Upper lobe of right lung (tissue), 1 donor: ENCODE results near the gene DPP9. TPM values are rescaled to one million over a fixed set of nuclear protein-coding genes. Genes with fewer than 3 reads are reported as not detected.
"Not testable (repeated sequence)": the region's sequence is repeated elsewhere in the genome, so short reads cannot be mapped to it uniquely, and the experiment has no call there.

Experiments used
- ATAC-seq: fragments of 200-7000 bp; cut with Tn5 transposase; one replicate; pipeline ENCODE4 v1.9.1; 2020; ENCODE audit warnings: mild to moderate bottlenecking, moderate library complexity
- DNase-seq: peaks from one replicate; pipeline ENCODE4 v3.0.0-alpha.2; 2020
- H3K27ac ChIP-seq: fragments of 200-600 bp; one replicate; pipeline ENCODE4 v1.8.0; 2022
- H3K27me3 ChIP-seq: fragments of 200-600 bp; one replicate; pipeline ENCODE4 v1.8.0; 2022; ENCODE audit warnings: mild to moderate bottlenecking
- H3K36me3 ChIP-seq: fragments of 200-600 bp; one replicate; pipeline ENCODE4 v1.8.0; 2022
- H3K4me1 ChIP-seq: fragments of 200-600 bp; one replicate; pipeline ENCODE4 v1.8.0; 2022
- H3K4me3 ChIP-seq: fragments of 200-600 bp; one replicate; pipeline ENCODE4 v1.8.0; 2022; ENCODE audit warnings: mild to moderate bottlenecking
- H3K9me3 ChIP-seq: fragments of 200-600 bp; one replicate; pipeline ENCODE4 v1.8.0; 2022
- intact Hi-C: fragments of 100-400 bp; cut with DNase I; formaldehyde crosslinking; loops from one replicate; pipeline ENCODE4 v1.11.0; 2022
- total RNA-seq: library from RNA; stranded (reverse); fragmentation: NEBNext Ultra II Directional; extraction: Animal tissue kit (Norgen Biotek cat#: 25700); gene quantifications from one replicate; pipeline ENCODE4 v1.2.1, GENCODE V29; 2021
- TF ChIP-seq, protein P1 (sequence below): fragments of 200-600 bp; IDR thresholded peaks from one replicate; pipeline ENCODE4 v1.8.0; 2022; ENCODE audit warnings: antibody characterized with exemption
- donor health status: DM: no; HTN: yes; CAD: no; lungs with severe emphysema.

Gene DPP9
- total RNA-seq, 1 donor from 2014 or later = 75.8 TPM

DNA sequence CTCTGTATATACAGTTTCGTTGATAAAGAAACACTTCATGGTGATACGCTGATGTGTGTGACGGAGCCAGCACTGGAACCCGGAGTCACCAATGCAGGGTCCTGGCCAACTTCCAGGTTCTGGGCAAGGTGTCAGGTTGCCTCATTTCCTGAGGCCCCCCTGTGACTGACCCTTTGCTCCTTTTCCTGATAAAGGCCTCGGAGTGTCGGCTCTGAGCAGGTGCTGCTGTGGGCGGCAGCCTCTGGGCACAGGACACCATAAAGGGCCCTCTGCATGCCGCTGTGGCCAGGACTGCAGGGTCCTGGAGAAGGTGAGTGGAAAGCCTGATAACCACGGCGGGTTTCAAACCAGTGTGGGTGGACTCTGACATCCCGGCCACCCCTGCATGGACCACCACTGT, 36.2 kb downstream of the DPP9 start:
- Histone ChIP-seq H3K27ac (no peak overlapping the region), H3K27me3 (no peaks in the 10 kb centered on the region), H3K4me1 (no peaks in the 10 kb centered on the region), H3K9me3 (no peaks in the 10 kb centered on the region), H3K4me3 (no peak overlapping the region), H3K36me3 (peaks cover 93% of the 10 kb centered on the region)
- ATAC-seq (no peak), DNase-seq (no peak)
- intact Hi-C loops = no loop called here
- TF ChIP-seq, protein P1, sequence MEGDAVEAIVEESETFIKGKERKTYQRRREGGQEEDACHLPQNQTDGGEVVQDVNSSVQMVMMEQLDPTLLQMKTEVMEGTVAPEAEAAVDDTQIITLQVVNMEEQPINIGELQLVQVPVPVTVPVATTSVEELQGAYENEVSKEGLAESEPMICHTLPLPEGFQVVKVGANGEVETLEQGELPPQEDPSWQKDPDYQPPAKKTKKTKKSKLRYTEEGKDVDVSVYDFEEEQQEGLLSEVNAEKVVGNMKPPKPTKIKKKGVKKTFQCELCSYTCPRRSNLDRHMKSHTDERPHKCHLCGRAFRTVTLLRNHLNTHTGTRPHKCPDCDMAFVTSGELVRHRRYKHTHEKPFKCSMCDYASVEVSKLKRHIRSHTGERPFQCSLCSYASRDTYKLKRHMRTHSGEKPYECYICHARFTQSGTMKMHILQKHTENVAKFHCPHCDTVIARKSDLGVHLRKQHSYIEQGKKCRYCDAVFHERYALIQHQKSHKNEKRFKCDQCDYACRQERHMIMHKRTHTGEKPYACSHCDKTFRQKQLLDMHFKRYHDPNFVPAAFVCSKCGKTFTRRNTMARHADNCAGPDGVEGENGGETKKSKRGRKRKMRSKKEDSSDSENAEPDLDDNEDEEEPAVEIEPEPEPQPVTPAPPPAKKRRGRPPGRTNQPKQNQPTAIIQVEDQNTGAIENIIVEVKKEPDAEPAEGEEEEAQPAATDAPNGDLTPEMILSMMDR = no peak

DNA sequence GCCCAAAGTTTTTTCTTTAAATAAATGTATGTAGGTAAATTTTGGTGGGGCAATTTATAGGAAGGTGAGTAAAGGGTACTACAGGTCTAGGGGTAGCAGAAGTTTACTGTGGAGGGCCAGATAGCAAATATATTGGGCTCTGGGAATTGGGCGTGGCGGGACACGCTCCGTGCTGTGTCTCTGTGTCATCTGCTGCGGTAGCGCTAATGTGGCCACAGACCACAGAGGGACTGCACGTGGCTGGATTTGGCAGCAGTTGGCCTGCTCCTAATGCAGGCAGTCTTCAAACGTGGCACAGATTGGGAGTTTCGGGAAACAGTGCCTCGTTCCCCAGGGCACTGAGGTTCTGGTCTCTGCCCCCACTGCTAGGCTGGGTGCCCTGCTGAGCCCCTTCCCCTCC, 36.9 kb downstream of the DPP9 start:
- Histone ChIP-seq H3K4me3 (no peak overlapping the region), H3K9me3 (no peaks in the 10 kb centered on the region), H3K27ac (no peak overlapping the region), H3K36me3 (peaks cover 93% of the 10 kb centered on the region), H3K4me1 (no peaks in the 10 kb centered on the region), H3K27me3 (no peaks in the 10 kb centered on the region)
- no peak for DNase-seq
- no peak for ATAC-seq
- intact Hi-C loops = no loop called here
- TF ChIP-seq, protein P1 = no peak

- DNase-seq (no peak), ATAC-seq (no peak)
These were observed 39.1 kb downstream of the DPP9 start for GRCh38 chr19:4684312-4685095.

GRCh38 chr19:4682417-4683200, 41.0 kb downstream of the DPP9 start:
- Histone ChIP-seq H3K4me3 (no peak overlapping the region), H3K9me3 (no peaks in the 10 kb centered on the region), H3K27me3 (no peaks in the 10 kb centered on the region), H3K36me3 (peaks cover 87% of the 10 kb centered on the region), H3K4me1 (no peaks in the 10 kb centered on the region), H3K27ac (no peak overlapping the region)
- intact Hi-C loops = no loop called here
- TF ChIP-seq, protein P1 = no peak
- peak; percentile 5 for ATAC-seq
- no peak for DNase-seq

More at GRCh38 chr19:4684312-4685095, 39.1 kb downstream of the DPP9 start:
- no peak overlapping the region for H3K27ac ChIP-seq
- no peaks in the 10 kb centered on the region for H3K27me3 ChIP-seq
- intact Hi-C loops = no loop called here
- H3K9me3 ChIP-seq = no peaks in the 10 kb centered on the region
- no peak overlapping the region for H3K4me3 ChIP-seq
- peaks cover 94% of the 10 kb centered on the region for H3K36me3 ChIP-seq
- H3K4me1 ChIP-seq = no peaks in the 10 kb centered on the region
- TF ChIP-seq, protein P1 = no peak

GRCh38 chr19:4680021-4680420, 43.6 kb downstream of the DPP9 start:
- H3K4me1 ChIP-seq, H3K27me3 ChIP-seq, H3K4me3 ChIP-seq, DNase-seq, intact Hi-C loops, ATAC-seq, H3K9me3 ChIP-seq, H3K27ac ChIP-seq: not testable (repeated sequence)
- H3K36me3 ChIP-seq = peaks cover 83% of the 10 kb centered on the region
